Uterus (tissue), 4 donors: ENCODE results near the gene TNRC6C. TPM values are rescaled to one million over a fixed set of nuclear protein-coding genes. Genes with fewer than 3 reads are reported as not detected.

Experiments used
- DNase-seq, 2 donors: peaks; one replicate each; pipeline ENCODE4 v3.0.0-alpha.2; 2019 to 2020
- H3K27ac ChIP-seq, 2 donors: fragments of 200-600 bp; sonication (generic); 1 replicate in 1 of 2; 2 replicates in 1 of 2; pipeline ENCODE4 v1.5.1; 2016 to 2018
- H3K27me3 ChIP-seq, 2 donors: fragments of 200-600 bp; sonication (generic); one replicate each; pipeline ENCODE4 v1.5.1; 2018 to 2019; ENCODE audit warnings: control low read depth in 1 of 2
- H3K36me3 ChIP-seq, 2 donors: fragments of 200-600 bp; sonication (generic); one replicate each; pipeline ENCODE4 v1.5.1; 2019; ENCODE audit warnings: control low read depth in 1 of 2
- H3K4me1 ChIP-seq, 2 donors: fragments of 200-600 bp; sonication (generic); one replicate each; pipeline ENCODE4 v1.5.1; 2018 to 2019; ENCODE audit warnings: control low read depth in 1 of 2
- H3K4me3 ChIP-seq, 2 donors: fragments of 200-600 bp; sonication (generic); 1 replicate in 1 of 2; 2 replicates in 1 of 2; pipeline ENCODE4 v1.5.1; 2018 to 2019; ENCODE audit warnings: mild to moderate bottlenecking in 1 of 2
- H3K9me3 ChIP-seq, 2 donors: fragments of 200-600 bp; sonication (generic); one replicate each; pipeline ENCODE4 v1.5.1; 2019; ENCODE audit warnings: control low read depth in 1 of 2
- POLR2A ChIP-seq, 2 donors: fragments of 450-650 bp; IDR thresholded peaks; one replicate each; pipeline ENCODE4 v1.6.1; 2016; ENCODE audit warnings: antibody characterized with exemption in 2 of 2, mild to moderate bottlenecking in 1 of 2, moderate library complexity in 1 of 2
- intact Hi-C: fragments of 100-400 bp; cut with DNase I; formaldehyde crosslinking; loops from one replicate; pipeline ENCODE4 v1.15.1; 2023; ENCODE audit warnings: low total_unique reads
- total RNA-seq, 4 donors: library from RNA; depleted of rRNA in 3 of 4; stranded (reverse); fragments of >200 nt in 3 of 4; gene quantifications; one replicate each; pipeline versions ENCODE4 v1.1.0 to v1.2.4, GENCODE V29; 2014 to 2023
- TF ChIP-seq, protein P1 (sequence below), 4 experiments: fragments of 200-600 bp in 2 of 4; fragments of 450-650 bp in 2 of 4; sonication (generic) in 2 of 4; IDR thresholded peaks; one replicate each; pipeline ENCODE4 v1.5.1; 2016 to 2019; ENCODE audit warnings: antibody characterized with exemption in 4 of 4, mild to moderate bottlenecking in 2 of 4, moderate library complexity in 1 of 4
- donor health status: DM: yes; HTN: yes; CAD: no.

TNRC6C gene
- total RNA-seq, 4 donors from 2014 or later: 4.6 to 68.0 (median 11.8) TPM

DNA sequence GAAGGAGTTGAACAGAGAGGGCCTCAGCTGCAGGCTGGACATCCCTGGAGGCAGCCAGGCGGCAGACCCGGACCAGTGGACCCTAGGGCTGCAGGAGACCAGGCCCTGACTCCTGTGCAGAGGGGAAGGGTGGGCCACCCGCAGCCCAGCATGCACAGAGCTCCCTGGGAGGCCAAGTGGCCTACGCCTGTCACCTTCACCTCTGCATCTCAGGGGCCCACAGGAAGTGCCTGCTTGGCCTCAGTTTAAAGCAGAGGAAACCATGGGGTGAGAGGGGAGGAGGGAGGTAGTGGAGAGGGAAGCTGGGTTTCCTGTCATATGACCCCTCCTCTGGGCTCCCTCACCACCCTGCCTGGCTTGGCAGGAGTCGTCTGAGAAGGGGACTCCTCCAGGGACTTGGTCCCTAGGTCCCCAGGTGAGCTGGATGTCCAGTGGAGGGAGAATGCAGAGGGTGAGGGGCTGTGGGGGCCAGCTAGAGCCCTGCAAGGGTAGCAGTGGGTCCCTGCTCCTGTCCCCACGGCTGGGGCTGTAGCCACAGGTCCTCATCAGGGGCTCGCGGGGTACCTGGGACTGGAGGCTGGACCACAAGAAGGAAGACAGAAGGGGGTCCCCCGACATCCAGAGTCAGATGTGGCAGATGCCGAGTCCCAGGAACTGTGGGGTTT, 172.1 kb downstream of the TNRC6C start, which contains the start of gene TMC8:
TMC8 (plus strand) TSS at position 335 of the 665 bp plus-strand sequence. CDS start 818 bp downstream, outside the sequence.
- peaks cover 0 to 18% of the 10 kb centered on the region in 2 donors for H3K4me1 ChIP-seq
- H3K27me3 ChIP-seq: peaks cover 0 to 10% of the 10 kb centered on the region in 2 donors
- no peaks in the 10 kb centered on the region for H3K36me3 ChIP-seq
- no peaks in the 10 kb centered on the region for H3K9me3 ChIP-seq
- DNase-seq: no peak
- H3K27ac ChIP-seq: peak within 1 kb of the TSS in 1 of 2 donors; percentile 27
- no peak for TF ChIP-seq POLR2A (IDR thresholded peaks at IDR 0.05)
- TF ChIP-seq, protein P1, sequence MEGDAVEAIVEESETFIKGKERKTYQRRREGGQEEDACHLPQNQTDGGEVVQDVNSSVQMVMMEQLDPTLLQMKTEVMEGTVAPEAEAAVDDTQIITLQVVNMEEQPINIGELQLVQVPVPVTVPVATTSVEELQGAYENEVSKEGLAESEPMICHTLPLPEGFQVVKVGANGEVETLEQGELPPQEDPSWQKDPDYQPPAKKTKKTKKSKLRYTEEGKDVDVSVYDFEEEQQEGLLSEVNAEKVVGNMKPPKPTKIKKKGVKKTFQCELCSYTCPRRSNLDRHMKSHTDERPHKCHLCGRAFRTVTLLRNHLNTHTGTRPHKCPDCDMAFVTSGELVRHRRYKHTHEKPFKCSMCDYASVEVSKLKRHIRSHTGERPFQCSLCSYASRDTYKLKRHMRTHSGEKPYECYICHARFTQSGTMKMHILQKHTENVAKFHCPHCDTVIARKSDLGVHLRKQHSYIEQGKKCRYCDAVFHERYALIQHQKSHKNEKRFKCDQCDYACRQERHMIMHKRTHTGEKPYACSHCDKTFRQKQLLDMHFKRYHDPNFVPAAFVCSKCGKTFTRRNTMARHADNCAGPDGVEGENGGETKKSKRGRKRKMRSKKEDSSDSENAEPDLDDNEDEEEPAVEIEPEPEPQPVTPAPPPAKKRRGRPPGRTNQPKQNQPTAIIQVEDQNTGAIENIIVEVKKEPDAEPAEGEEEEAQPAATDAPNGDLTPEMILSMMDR (IDR thresholded peaks at IDR 0.05): no peak
- intact Hi-C loops: no loop called here
- no peak within 1 kb of the TSS for H3K4me3 ChIP-seq

DNA sequence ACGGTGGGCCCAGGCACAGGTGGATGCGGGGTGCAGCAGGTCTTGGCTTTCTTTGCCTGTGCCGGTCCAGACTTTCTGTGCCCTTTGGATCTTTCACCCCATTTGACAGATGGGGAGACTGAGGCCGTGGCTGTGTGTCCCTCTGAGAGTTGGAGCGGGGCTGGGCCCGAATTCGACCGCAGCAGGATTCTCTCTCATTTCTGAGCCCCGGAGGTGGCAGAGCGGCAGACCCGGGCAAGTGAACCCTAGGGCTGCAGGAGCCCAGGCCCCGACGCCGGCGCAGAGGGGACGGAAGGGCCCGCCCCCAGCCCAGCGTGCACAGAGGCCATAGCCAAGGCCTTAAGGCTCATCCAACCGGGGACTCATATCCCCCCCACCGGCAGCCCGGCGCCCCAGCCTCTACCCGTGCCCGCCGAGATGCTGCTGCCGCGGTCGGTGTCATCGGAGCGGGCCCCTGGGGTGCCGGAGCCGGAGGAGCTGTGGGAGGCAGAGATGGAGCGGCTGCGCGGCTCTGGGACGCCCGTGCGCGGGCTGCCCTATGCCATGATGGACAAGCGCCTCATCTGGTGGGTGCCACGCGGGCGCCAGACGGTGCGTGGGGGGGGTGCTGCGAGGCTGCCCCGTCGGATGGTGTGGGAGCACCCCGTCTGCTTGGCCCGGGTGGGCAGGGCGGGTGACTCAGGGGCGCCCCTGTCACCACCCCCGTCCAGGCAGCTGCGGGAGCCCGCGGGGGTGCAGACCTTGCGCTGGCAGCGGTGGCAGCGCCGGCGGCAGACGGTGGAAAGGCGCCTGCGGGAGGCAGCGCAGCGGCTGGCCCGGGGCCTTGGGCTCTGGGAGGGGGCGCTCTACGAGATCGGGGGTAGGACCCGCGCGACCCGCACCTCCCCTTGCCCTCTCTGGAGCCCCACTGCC, 172.9 kb downstream of the TNRC6C start:
- H3K4me1 ChIP-seq: peaks cover 0 to 18% of the 10 kb centered on the region in 2 donors
- H3K27ac ChIP-seq: no peak overlapping the region
- H3K36me3 ChIP-seq: no peaks in the 10 kb centered on the region
- no peak for DNase-seq
- intact Hi-C loops: no loop called here
- peaks cover 0 to 10% of the 10 kb centered on the region in 2 donors for H3K27me3 ChIP-seq
- no peak overlapping the region for H3K4me3 ChIP-seq
- no peak for TF ChIP-seq POLR2A (IDR thresholded peaks at IDR 0.05)
- TF ChIP-seq, protein P1 (IDR thresholded peaks at IDR 0.05): no peak
- no peaks in the 10 kb centered on the region for H3K9me3 ChIP-seq

DNA sequence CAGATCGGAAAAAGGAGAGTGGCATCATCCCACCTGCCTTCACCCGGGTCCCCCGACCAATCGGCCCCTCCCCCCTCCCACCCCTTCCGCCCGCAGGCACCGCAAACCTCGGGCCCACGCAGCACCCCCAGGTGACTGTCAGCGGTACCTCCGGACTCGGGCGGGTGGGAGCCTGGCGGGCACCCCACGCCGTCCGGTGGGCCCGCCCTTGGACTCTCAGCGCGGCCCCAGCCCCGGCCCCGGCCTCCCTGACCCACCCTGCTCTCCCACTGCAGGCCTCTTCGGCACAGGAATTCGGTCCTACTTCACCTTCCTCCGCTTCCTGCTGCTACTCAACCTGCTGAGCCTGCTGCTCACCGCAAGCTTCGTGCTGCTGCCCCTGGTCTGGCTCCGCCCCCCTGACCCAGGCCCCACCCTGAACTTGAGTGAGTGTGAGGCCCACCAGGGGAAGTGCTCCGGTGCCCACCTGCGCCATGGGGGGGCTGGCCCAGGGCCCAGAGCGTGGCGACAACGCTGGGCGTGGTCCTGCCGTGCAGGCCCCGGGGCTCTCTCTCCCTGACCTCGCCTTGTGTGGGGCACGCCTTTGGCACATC, 173.7 kb downstream of the TNRC6C start:
- DNase-seq: no peak
- TF ChIP-seq, protein P1 (IDR thresholded peaks at IDR 0.05): no peak
- no peak for TF ChIP-seq POLR2A (IDR thresholded peaks at IDR 0.05)
- Histone ChIP-seq H3K27me3 (peaks cover 0 to 10% of the 10 kb centered on the region in 2 donors), H3K9me3 (no peaks in the 10 kb centered on the region), H3K4me3 (no peak overlapping the region), H3K27ac (no peak overlapping the region), H3K4me1 (peaks cover 0 to 17% of the 10 kb centered on the region in 2 donors), H3K36me3 (no peaks in the 10 kb centered on the region)
- intact Hi-C loops: no loop called here

DNA sequence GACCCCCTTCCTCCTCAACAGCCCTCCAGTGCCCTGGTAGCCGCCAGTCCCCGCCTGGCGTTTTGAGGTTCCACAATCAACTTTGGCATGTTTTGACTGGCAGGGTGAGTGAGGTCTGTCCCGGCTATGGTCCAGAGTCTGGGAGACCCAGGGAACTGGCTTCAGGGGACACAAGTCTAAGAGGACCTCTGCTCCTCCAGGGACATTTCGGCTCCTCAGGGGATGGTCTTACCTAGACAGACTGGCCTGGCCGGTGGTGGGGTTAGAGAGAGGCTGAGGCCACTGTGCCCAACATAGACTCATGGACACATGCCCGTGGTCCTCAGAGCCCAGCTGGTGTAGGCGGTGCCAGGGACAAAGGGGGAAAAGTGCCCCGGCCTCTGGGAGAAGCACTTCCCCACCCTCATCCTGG, 174.3 kb downstream of the TNRC6C start:
- H3K4me1 ChIP-seq: peaks cover 0 to 11% of the 10 kb centered on the region in 2 donors
- H3K4me3 ChIP-seq: no peak overlapping the region
- peaks cover 0 to 8% of the 10 kb centered on the region in 2 donors for H3K27me3 ChIP-seq
- H3K9me3 ChIP-seq: no peaks in the 10 kb centered on the region
- no peaks in the 10 kb centered on the region for H3K36me3 ChIP-seq
- no peak for DNase-seq
- H3K27ac ChIP-seq: no peak overlapping the region
- no peak for TF ChIP-seq POLR2A (IDR thresholded peaks at IDR 0.05)
- TF ChIP-seq, protein P1 (IDR thresholded peaks at IDR 0.05): no peak
- intact Hi-C loops: no loop called here
